Thyroid gland (tissue), 4 donors: Measurements from ENCODE around the gene SPACDR.

Source experiments
- CTCF ChIP-seq, 6 experiments: fragments of 200-600 bp in 3 of 6; fragments of 450-650 bp in 3 of 6; sonication (generic) in 3 of 6; IDR thresholded peaks; one replicate each; pipeline ENCODE4 v1.5.1; 2016 to 2019; ENCODE audit warnings: antibody characterized with exemption in 6 of 6, mild to moderate bottlenecking in 2 of 6, inconsistent platforms in 1 of 6, moderate library complexity in 1 of 6
- POLR2A ChIP-seq, 2 donors: fragments of 450-650 bp; IDR thresholded peaks; one replicate each; pipeline ENCODE4 v1.6.1; 2017; ENCODE audit warnings: antibody characterized with exemption in 2 of 2, mild to moderate bottlenecking in 2 of 2, moderate library complexity in 1 of 2

- TF ChIP-seq CTCF (IDR thresholded peaks at IDR 0.05) (no peak), POLR2A (IDR thresholded peaks at IDR 0.05) (no peak)
Observed at GRCh38 chr7:100441641-100442535, 22.2 kb downstream of the SPACDR start.
